Measurements from ENCODE around the gene ARMCX6. TPM values are rescaled to one million over a fixed set of nuclear protein-coding genes. Genes with fewer than 3 reads are reported as not detected.
A peak's percentile ranks its signal among the peaks of the same experiment; 100 is the strongest.
"Not testable (repeated sequence)": the region's sequence is repeated elsewhere in the genome, so short reads cannot be mapped to it uniquely, and the experiment has no call there.

ARMCX6 gene
- total RNA-seq, 1 donor from 2014 or later: 35.6 TPM

GRCh38 chrX:101655534-101655933 lies 37.7 kb upstream of the ARMCX6 start:
- Histone ChIP-seq H3K27me3 (no peaks in the 10 kb centered on the region), H3K36me3 (no peaks in the 10 kb centered on the region), H3K27ac (no peak overlapping the region), H3K4me3 (no peak overlapping the region), H3K9me3 (no peaks in the 10 kb centered on the region), H3K4me1 (no peaks in the 10 kb centered on the region)
- TF ChIP-seq CTCF (IDR thresholded peaks at IDR 0.05): no peak
- DNase-seq: no peak
- no peak for ATAC-seq
- intact Hi-C loops (cut with DNase I): no loop called here

GRCh38 chrX:101647716-101648115 lies 29.9 kb upstream of the ARMCX6 start:
- H3K4me3 ChIP-seq; DNase-seq; H3K9me3 ChIP-seq; H3K27me3 ChIP-seq; ATAC-seq; H3K27ac ChIP-seq; intact Hi-C loops (cut with DNase I); H3K36me3 ChIP-seq; H3K4me1 ChIP-seq: not testable (repeated sequence)

- Histone ChIP-seq H3K27me3 (no peaks in the 10 kb centered on the region), H3K4me3 (no peak overlapping the region), H3K4me1 (no peaks in the 10 kb centered on the region), H3K36me3 (no peaks in the 10 kb centered on the region), H3K27ac (no peak overlapping the region), H3K9me3 (no peaks in the 10 kb centered on the region)
- DNase-seq (no peak), ATAC-seq (peak; percentile 48)
- TF ChIP-seq CTCF (IDR thresholded peaks at IDR 0.05): no peak
- intact Hi-C loops (cut with DNase I): no loop called here
Measured at GRCh38 chrX:101642093-101642492, 24.3 kb upstream of the ARMCX6 start.

- H3K36me3 ChIP-seq: no peaks in the 10 kb centered on the region
- ATAC-seq: no peak
- DNase-seq: no peak
- H3K4me1 ChIP-seq: no peaks in the 10 kb centered on the region
- no peak for TF ChIP-seq CTCF (IDR thresholded peaks at IDR 0.05)
- no peak overlapping the region for H3K27ac ChIP-seq
- H3K4me3 ChIP-seq: no peak overlapping the region
- intact Hi-C loops (cut with DNase I): no loop called here
- no peaks in the 10 kb centered on the region for H3K9me3 ChIP-seq
- no peaks in the 10 kb centered on the region for H3K27me3 ChIP-seq
Measured at GRCh38 chrX:101639583-101639982, 21.8 kb upstream of the ARMCX6 start.

GRCh38 chrX:101619364-101619763 lies 1.6 kb upstream of the ARMCX6 start:
- Histone ChIP-seq H3K27ac (no peak overlapping the region), H3K4me3 (no peak overlapping the region), H3K9me3 (no peaks in the 10 kb centered on the region), H3K4me1 (no peaks in the 10 kb centered on the region), H3K27me3 (no peaks in the 10 kb centered on the region), H3K36me3 (no peaks in the 10 kb centered on the region)
- no peak for TF ChIP-seq CTCF (IDR thresholded peaks at IDR 0.05)
- intact Hi-C loops (cut with DNase I): no loop called here
- no peak for DNase-seq
- ATAC-seq: no peak

GRCh38 chrX:101605728-101606127 lies 12.1 kb downstream of the ARMCX6 start:
- Histone ChIP-seq H3K36me3 (no peaks in the 10 kb centered on the region), H3K9me3 (no peaks in the 10 kb centered on the region), H3K27me3 (no peaks in the 10 kb centered on the region), H3K4me3 (no peak overlapping the region), H3K27ac (no peak overlapping the region), H3K4me1 (no peaks in the 10 kb centered on the region)
- no peak for DNase-seq
- ATAC-seq: no peak
- intact Hi-C loops (cut with DNase I): no loop called here
- TF ChIP-seq CTCF (IDR thresholded peaks at IDR 0.05): no peak
